ENCODE measurements around the gene COQ7. TPM values are rescaled to one million over a fixed set of nuclear protein-coding genes. Genes with fewer than 3 reads are reported as not detected.

The COQ7 gene
- total RNA-seq, 1 donor from 2014 or later, result 19.4 TPM

DNA sequence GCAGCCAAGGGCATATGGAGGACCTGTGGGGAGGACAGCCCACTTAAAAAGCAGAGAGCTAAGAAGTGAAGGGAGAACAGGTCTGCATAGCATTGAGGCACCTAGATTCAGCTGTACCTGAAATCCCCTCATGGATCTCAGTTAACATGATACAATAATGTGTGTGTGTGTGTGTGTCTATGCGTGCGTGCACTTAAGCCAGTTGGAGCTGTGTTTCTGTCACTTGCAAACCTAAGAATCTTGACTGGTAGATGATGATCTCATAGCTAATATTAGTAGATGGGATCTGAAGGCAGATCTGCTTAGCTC, 44.6 kb downstream of the COQ7 start:
- no peak for DNase-seq (ENCODE audit: low read depth in 2 of 2)

DNA sequence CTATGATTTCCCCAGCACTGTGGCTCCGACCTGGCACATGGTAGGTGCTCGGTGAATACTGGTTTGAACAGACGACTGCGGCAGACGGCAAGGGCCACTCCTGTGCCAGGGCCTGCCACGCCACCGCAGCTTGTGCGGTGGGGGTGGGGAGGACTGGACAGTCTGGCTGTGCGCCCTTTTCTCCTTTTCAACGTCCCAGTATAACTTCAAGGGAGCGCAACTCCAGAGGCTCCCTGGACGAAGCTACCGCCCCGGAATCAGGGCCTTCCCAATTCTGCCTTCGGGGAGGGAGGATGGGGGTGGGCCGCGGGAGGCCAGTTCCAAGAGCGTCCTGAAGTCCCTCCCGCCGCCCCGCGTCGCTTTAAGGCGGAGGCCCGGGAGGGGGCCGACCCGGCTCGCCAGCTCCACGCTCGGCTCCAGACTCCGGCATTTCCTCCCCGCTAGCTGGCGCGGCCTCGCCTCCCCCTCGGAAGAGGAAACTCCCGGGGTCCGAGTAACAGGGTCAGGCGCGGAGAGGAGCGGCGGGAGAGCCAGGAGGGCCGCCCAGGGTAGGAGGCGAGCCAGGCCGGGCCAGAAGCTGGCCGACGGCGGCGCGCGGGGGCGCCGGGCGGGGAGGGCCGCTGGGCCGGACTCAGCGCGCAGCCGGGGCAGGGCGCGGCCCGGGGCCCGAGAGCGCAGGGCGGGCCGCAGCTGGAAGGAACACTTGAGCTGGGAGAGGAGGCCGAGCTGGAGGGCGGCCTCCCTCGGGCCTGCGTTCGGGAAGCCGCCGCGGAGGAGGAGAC, 46.4 kb downstream of the COQ7 start, which contains the start of gene ITPRIPL2:
ITPRIPL2 (plus strand) TSS at position 388 of the 782 bp plus-strand sequence. CDS start 498 bp downstream, outside the sequence.
- DNase-seq (ENCODE audit: low read depth in 2 of 2), result peak; percentile 69 to 91

DNA sequence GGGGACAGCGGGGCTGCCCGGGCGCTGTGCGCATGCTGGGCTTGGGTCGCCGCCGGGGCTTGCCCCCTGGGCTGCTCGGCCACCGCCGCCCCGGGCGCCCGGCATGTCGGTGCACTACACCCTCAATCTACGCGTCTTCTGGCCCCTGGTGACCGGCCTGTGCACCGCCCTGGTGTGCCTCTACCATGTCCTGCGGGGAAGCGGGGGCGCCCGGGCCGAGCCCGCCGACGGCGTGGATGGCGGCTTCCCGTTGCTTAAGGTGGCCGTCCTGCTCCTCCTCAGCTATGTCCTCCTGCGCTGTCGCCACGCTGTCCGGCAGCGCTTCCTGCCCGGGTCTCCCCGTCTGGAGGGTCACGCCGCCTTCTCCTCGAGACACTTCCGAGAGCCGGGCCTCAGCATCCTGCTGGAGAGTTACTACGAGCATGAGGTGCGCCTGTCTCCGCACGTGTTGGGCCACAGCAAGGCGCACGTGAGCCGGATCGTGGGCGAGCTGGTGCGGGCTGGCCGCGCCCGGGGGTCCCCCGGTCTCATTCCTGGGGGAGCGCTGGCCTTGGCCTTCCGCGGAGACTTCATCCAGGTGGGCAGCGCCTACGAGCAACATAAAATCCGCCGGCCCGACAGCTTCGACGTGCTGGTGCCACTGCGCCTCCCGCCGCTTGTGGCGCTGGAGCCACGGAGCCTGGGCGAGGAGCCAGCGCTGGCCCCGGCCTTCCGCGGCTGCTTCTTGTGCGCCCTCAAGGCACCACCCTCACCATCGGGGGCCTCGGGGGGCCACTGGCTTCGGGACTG, 47.1 kb downstream of the COQ7 start:
- DNase-seq (ENCODE audit: low read depth in 2 of 2), result peak; percentile 73 to 85

DNA sequence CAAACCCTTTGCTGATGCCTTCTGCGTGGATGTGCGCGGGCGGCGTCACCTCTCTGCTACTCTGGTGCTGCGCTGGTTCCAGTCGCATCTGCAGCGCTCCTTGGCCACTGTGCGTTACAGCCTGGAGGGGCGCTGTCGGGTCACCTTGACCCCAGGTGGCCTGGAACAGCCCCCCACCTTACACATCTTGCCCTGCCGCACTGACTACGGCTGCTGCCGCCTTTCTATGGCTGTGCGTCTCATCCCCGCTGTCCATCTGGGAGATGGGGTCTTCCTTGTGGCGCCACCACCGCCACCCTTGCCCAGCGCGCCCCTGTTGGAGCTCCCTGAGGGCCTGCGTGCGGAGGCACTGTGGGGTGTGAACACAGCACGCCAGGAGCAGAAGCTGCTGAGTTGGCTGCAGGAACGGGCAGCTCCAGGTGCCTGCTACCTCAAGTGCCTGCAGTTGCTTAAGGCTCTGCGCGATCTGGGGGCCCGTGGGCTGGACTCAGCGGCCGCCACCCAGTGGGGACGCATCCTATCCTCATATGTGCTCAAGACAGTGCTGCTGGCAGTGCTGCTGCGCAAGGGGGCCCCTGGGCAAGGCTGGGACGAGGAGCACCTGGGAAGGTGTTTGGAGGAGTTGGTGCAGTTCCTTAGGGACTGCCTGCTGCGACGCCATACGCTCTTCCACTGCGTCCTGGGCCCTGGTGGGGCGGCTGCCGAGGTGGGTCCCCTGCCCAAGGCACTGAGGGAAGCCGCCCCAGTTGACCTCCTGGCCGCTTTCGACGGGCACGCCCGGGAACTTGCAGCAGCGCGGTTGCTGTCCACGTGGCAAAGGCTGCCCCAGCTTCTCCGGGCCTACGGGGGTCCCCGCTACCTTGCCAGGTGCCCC, 48.0 kb downstream of the COQ7 start:
- no peak for DNase-seq (ENCODE audit: low read depth in 2 of 2)

DNA sequence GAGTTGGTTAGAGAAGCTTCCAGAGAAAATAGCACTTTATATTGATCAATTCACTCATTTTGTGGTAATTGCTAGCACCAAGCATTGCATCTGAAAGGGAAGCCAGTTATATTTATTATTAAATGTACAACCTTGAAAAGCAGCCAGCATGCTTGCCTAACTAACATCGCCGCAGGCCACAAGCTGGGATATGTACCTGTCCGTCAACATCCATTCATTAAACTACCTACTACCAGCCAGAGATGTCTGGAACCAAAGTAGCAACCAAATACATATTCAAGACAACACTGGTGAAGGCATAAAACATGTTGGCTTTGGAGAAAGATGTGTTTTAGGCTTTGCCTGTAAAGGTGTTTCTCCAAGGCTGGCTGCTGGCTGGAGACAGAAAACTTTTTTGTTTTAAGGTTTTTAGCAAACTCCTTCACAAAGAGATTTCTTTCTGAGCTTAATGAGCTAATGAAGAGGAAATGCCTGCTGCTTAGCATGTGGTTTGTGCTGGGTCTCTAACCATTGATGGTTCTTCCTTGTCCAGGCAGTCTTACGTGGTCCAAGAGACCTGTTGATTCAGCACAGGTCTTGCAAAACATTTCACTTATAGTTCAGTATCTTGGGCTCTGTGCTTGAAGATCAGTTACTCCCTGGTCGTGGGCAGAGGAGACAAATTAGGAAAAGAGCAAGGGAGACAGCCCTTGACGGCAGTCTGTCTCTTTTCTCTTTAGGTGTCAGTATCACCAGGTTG, 49.5 kb downstream of the COQ7 start:
- DNase-seq (ENCODE audit: low read depth in 2 of 2), result peak in 1 of 2 donors; percentile 34

DNA sequence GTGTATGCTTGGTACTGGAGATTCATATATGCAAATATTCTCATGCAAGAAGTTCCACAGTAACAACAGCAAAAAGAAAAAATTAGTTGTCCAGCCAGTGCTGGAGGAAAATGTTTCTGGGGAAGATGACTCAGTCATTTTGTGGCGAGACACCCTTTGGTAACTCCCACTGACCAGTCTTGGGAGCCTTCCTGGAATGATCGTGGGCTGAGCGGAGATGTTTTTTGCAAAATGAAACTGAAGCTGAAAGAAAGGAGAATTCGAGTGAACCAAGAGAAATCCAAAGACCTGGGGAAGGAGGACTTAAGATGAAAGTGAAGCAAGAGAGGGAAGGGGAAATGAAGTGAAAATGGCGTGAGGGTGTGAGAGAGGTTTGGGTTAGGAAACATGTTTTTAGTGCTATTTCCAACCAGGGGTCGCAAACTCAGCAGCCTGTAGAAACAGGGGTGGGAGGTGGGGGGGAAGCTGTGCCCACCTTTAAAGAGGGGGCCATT, 51.6 kb downstream of the COQ7 start:
- DNase-seq (ENCODE audit: low read depth in 2 of 2), result peak; percentile 51 to 93

DNA sequence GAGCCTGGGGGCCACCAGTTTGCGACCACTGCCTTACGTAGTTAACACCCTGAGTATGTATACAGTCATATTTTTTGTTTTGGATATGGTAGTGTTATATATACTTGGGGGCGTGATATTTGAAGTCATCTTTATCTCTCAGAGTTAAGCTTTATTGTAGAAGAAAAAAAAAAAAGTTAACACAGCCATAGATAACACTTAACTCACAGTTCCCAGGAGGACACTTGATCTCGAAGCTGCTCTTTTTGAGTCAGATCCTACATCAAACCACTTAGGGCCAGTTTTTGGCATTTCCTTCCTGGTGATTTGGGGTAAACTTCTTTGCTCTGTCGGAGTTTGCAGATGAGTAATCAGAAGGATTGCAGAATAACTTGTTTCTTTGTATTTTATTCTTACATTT, 52.1 kb downstream of the COQ7 start:
- DNase-seq (ENCODE audit: low read depth in 2 of 2), result peak in 1 of 2 donors; percentile 81

DNA sequence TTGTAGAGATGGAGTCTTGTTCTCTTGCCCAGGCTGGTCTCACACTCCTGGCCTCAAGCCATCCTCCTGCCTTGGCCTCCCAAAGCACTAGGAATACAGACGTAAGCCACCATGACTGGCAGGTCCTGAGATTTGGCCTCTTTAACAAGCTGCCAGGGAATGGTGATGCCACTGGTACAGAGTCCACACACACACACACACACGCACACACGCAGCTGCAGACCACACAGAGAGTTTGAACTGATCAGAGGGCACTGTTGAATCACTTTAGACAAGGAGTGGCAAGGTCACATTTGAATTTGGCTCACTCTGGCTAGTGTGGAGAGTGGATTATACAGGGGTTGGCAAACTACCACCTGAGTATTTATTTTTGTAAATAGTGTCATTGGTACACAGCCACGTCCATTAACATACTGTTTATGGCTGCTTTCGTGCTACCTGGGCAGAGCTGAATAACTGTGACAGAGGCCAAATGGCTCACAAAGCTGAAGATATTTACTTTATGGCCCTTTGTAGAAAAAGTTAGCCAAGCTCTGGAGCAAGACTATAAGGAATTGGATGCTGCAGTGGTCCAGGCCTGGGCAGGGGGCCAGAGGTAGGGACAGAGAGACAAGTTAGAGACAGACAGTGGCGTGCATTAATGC, 56.2 kb downstream of the COQ7 start:
- DNase-seq (ENCODE audit: low read depth in 2 of 2), result no peak

DNA sequence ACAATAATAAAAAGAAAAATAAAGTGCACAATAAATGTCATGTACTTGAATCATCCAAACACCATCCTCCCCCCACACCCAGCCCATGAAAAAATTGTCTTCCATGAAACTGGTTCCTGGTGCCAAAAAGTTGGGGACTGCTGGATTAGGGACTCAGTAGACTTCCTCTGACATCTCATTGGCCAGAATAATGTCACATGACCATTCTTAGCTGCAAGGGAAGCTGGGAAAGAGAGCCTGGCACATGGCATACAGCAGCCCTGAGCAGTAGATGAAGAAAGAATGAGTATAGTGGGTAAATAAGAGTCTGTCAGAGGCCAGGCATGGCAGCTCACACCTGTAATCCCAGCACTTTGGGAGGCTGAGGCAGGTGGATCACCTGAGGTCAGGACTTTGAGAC, 58.9 kb downstream of the COQ7 start:
- no peak for DNase-seq (ENCODE audit: low read depth in 2 of 2)

DNA sequence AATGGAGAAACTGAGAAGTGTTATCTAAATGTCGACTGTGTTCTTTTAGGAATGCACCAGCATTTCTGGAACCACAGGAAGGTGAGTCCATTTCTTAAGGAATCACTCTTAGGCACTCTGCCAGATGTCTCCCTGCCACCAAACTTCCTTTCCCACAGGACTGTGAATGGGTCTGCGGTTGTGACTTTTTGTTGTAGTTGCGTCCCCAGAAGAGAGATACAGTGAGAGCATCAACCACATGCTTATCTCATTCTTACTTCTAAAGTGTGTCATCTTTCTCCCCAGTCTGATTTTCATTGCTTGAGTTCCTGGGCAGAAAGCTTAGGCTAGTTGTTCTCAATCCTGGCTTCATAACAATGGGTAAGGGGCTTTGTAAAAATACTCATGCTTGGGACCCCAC, 59.8 kb downstream of the COQ7 start:
- DNase-seq (ENCODE audit: low read depth in 2 of 2), result peak in 1 of 2 donors; percentile 84

DNA sequence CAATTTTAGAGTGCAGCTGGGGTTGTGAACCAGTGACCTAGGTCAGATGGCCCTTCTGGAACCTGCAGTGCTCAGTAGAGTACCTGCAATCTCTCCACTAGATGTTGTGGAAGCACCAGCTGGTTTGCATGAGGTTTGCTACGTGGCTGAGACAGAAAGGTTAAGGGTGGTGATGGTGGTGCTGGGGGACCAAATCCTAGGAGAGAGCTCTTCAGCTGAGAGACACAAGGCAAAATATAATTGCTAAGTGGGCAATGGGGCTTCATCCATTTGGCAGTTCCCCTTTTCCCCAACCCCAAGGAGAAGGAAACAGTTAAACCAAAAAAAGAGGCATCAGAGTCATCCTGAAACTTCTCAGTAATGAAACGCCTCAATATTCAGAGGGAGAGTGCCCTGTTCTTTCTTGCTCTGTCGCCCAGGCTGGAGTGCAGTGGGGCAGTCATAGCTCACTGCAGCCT, 60.3 kb downstream of the COQ7 start:
- no peak for DNase-seq (ENCODE audit: low read depth in 2 of 2)

DNA sequence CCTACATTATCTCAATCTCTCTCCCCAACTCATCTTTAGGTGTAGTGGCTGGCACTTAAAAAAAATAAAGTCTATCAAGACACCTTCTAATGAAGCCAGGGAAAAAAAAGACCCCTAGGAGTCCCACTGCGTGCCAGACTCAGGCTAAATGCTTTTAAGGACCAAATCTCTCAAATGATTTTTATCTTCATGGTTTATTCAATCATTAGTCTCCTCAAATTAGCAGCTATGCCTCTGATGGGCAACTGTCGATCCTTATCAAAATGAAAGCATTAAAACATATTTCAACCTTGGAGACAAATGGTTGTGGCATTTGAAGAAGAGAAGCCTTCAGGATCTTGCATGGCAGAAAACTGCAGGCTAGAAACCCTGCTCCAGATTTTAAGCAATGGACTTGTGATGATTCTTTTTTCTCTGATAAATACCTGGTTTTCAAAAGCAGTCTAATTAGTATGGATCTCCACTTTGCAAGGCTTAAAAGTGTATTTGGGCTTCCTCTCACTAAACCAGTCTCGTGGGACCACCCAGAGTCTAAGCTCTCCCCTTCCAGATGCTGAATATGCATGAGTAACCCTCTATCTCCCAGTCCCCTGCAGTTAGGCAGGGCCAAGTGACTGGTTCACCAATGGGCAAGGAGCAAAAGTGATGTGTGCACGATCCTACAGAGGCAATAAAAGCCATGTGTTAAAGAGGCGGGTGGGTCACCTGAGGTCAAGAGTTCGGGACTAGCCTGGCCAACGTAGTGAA, 61.2 kb downstream of the COQ7 start:
- no peak for DNase-seq (ENCODE audit: low read depth in 2 of 2)

Other genes with a start within 250 kb of the COQ7 start
- 34.0 and 40.7 TPM in 2 replicates for gene SMG1, start 141.2 kb upstream of the COQ7 start, total RNA-seq
- gene TMC7, start 83.7 kb upstream of the COQ7 start, total RNA-seq, result 2.8 and 3.6 TPM in 2 replicates
- 17.0 and 28.4 TPM in 2 replicates for gene ITPRIPL2, start 46.4 kb downstream of the COQ7 start, total RNA-seq
- 1.7 and 4.4 TPM in 2 replicates for gene SYT17, start 100.6 kb downstream of the COQ7 start, total RNA-seq
- not detected in 2 replicates for gene CLEC19A, start 218.1 kb downstream of the COQ7 start, total RNA-seq

Measured in lung microvascular endothelial cell (primary cell).